Adrenal gland (tissue), 12 donors: ENCODE data around the gene LYPD6. TPM values are rescaled to one million over a fixed set of nuclear protein-coding genes. Genes with fewer than 3 reads are reported as not detected.

Source experiments
- DNase-seq, 7 donors: peaks; one replicate each; pipeline ENCODE4 v3.0.0-alpha.2; 2019 to 2020
- H3K27ac ChIP-seq, 5 donors: fragments of 200-600 bp; sonication (generic) in 4 of 5; 1 replicate in 3 of 5; 2 replicates in 2 of 5; pipeline versions ENCODE4 v1.5.1 to v1.8.0; 2016 to 2020; ENCODE audit warnings: mild to moderate bottlenecking in 1 of 5
- H3K27me3 ChIP-seq: fragments of 200-600 bp; 2 replicates; pipeline ENCODE4 v1.8.0; 2021
- H3K36me3 ChIP-seq, 2 donors: fragments of 200-600 bp; replicated peaks in 1 of 2; 1 replicate in 1 of 2; 2 replicates in 1 of 2; pipeline versions ENCODE4 v1.5.1 to v1.8.0; 2018 to 2022
- H3K4me1 ChIP-seq, 2 donors: fragments of 200-600 bp; replicated peaks in 1 of 2; 1 replicate in 1 of 2; 2 replicates in 1 of 2; pipeline versions ENCODE4 v1.5.1 to v1.8.0; 2018 to 2021
- H3K4me3 ChIP-seq, 4 donors: fragments of 200-600 bp; sonication (generic) in 3 of 4; one replicate each; pipeline ENCODE4 v1.5.1; 2016 to 2018
- H3K9me3 ChIP-seq, 3 donors: fragments of 200-600 bp; sonication (generic) in 1 of 3; replicated peaks in 1 of 3; 1 replicate in 2 of 3; 2 replicates in 1 of 3; pipeline versions ENCODE4 v1.5.1 to v1.8.0; 2016 to 2021
- POLR2A ChIP-seq, 2 donors: fragments of 450-650 bp; IDR thresholded peaks; one replicate each; pipeline ENCODE4 v1.6.1; 2017; ENCODE audit warnings: antibody characterized with exemption in 2 of 2, mild to moderate bottlenecking in 2 of 2, moderate library complexity in 1 of 2
- WGBS, 4 donors: extraction: QIAGEN DNeasy Blood & Tissue Kit in 2 of 4; methylation state at CpG; one replicate each; pipeline versions ENCODE4 v1.1.5 to v1.1.7; 2013 to 2017; 5-methylcytosine and 5-hydroxymethylcytosine counted together
- intact Hi-C, 2 donors: fragments of 100-400 bp; cut with DNase I; formaldehyde crosslinking; loops; one replicate each; pipeline versions ENCODE4 v1.14.1 to v1.15.0; 2022 to 2023
- polyA plus RNA-seq, 3 donors: library from polyadenylated mRNA; stranded (reverse); fragments of 200-250 nt in 2 of 3; fragments of 350-450 nt in 1 of 3; fragmentation: Illumina TruSeq in 1 of 3; extraction: RNeasy Lipid Tissue Mini Kit (QIAGEN cat#74804) in 1 of 3; gene quantifications; one replicate each; pipeline ENCODE4 v1.2.3, GENCODE V29; 2013 to 2014
- total RNA-seq, 9 donors: library from RNA; depleted of rRNA in 4 of 9; stranded (reverse); fragments of >200 nt in 4 of 9; fragments of 120-200 nt in 1 of 9; fragmentation: NEBNext Ultra II Directional in 1 of 9; extraction: Animal tissue kit (Norgen Biotek cat#: 25700) in 1 of 9; gene quantifications; one replicate each; pipeline versions ENCODE4 v1.1.0 to v1.2.4, GENCODE V29; 2013 to 2023
- TF ChIP-seq, protein P1 (sequence below), 6 experiments: fragments of 450-650 bp in 4 of 6; fragments of 200-600 bp in 2 of 6; sonication (generic) in 1 of 6; IDR thresholded peaks; 1 replicate in 5 of 6; 2 replicates in 1 of 6; pipeline versions ENCODE4 v1.5.1 to v1.8.0; 2016 to 2021; ENCODE audit warnings: antibody characterized with exemption in 6 of 6, mild to moderate bottlenecking in 2 of 6, moderate library complexity in 1 of 6
- donor health status: healthy with polysubstance abuse.
- donor health status: Bipolar disorder and iron deficiency.
- donor health status: DM: yes; HTN: yes; CAD: no.
- donor health status: DM: no; HTN: no; CAD: no.
- donor health status: DM: no; HTN: no; CAD: no.
- donor health status: DM: yes; HTN: yes; CAD: no.

LYPD6 gene
- total and polyA plus RNA-seq, 12 donors, result 0.06 to 1.2 (median 0.16) TPM; not detected in 4

DNA sequence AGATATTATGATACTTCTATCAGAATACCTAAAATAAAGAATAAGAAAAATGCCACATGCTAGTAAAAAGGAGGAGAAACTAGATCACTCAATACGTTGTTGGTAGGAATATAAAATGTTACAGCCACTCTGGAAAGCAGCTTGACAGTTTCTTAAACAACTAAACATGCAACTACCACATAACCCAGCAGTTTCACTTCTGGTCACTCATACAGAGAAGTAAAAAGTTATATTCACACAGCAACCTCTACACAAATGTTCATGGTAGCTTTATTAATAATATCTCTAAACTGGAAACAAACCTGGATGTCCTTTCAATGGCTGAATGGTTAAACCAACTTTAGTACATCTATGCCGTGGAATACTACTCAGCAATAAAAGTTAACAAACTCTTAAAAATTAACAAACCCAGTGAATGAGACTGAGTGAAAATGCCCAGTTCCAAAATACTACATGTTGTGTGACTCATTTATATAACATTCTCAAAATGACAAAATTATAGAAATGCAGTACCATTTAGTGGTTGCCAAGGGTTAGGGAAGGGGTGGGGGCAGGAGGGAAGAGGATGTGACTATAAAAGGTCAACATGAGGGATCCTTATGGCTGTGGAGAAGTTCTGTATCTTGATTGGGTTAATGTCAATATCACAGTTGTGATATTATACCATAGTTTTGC lies 133.1 kb downstream of the LYPD6 start:
- Histone ChIP-seq H3K9me3 (peaks cover 0 to 3% (median 0%) of the 10 kb centered on the region in 3 donors), H3K4me1 (no peaks in the 10 kb centered on the region), H3K36me3 (no peaks in the 10 kb centered on the region), H3K27ac (no peak overlapping the region), H3K27me3 (no peaks in the 10 kb centered on the region), H3K4me3 (no peak overlapping the region)
- no peak for DNase-seq
- intact Hi-C loops, result no loop called here
- TF ChIP-seq, protein P1, sequence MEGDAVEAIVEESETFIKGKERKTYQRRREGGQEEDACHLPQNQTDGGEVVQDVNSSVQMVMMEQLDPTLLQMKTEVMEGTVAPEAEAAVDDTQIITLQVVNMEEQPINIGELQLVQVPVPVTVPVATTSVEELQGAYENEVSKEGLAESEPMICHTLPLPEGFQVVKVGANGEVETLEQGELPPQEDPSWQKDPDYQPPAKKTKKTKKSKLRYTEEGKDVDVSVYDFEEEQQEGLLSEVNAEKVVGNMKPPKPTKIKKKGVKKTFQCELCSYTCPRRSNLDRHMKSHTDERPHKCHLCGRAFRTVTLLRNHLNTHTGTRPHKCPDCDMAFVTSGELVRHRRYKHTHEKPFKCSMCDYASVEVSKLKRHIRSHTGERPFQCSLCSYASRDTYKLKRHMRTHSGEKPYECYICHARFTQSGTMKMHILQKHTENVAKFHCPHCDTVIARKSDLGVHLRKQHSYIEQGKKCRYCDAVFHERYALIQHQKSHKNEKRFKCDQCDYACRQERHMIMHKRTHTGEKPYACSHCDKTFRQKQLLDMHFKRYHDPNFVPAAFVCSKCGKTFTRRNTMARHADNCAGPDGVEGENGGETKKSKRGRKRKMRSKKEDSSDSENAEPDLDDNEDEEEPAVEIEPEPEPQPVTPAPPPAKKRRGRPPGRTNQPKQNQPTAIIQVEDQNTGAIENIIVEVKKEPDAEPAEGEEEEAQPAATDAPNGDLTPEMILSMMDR (IDR thresholded peaks at IDR 0.05), result no peak
- no peak for TF ChIP-seq POLR2A (IDR thresholded peaks at IDR 0.05)
- WGBS, 4 donors, result 31 to 43% (median 37%) methylated on average over 2 of the region's 2 CpGs

DNA sequence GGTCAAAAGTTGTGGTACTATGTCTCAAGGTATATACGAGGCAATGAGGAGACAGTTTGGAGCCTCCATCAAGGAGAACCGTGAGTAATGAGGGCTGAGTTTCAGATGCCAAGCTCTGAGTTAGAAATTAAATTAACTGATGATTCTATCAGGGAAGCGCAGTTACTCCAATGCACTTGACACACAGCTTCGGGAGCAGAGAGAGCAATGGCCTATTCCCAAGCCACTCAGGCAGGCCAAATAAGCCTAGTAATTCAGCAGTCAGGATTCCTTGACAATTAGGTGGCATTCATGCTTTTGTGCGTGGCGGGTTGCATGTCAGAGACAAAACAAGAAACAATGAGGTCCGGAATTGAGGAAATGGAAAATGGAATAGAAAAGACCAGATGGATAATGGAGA lies 134.0 kb downstream of the LYPD6 start:
- no peaks in the 10 kb centered on the region for H3K36me3 ChIP-seq
- no peaks in the 10 kb centered on the region for H3K27me3 ChIP-seq
- DNase-seq, result no peak
- intact Hi-C loops, result no loop called here
- H3K4me3 ChIP-seq, result no peak overlapping the region
- no peak overlapping the region for H3K27ac ChIP-seq
- H3K9me3 ChIP-seq, result peaks cover 0 to 3% (median 0%) of the 10 kb centered on the region in 3 donors
- no peaks in the 10 kb centered on the region for H3K4me1 ChIP-seq
- TF ChIP-seq, protein P1 (IDR thresholded peaks at IDR 0.05), result no peak
- no peak for TF ChIP-seq POLR2A (IDR thresholded peaks at IDR 0.05)
- 75 to 89% (median 88%) methylated on average over 7 of the region's 7 CpGs for WGBS, 4 donors

DNA sequence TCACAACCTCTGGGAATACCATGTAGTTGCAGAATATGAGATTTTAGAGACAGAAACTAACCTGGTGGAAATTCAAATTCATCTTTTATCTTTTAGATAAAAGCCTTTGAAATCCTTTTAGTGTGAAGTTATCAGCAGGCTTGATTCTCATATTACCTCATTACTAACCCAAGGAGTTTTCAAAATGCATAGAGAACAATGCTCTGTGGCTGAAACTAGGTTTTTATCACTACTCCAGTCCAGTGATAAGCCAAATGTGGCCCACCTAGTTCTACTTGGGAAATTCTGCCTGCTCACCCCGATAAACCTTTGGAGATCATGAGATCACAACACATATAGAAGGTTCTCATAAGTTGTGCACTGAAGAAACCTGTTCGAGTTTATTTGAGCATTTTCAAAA lies 135.5 kb downstream of the LYPD6 start:
- WGBS, 4 donors, result 69 to 84% (median 74%) methylated on average over 2 of the region's 2 CpGs
- Histone ChIP-seq H3K4me1 (no peaks in the 10 kb centered on the region), H3K27me3 (no peaks in the 10 kb centered on the region), H3K9me3 (peaks cover 0 to 3% (median 0%) of the 10 kb centered on the region in 3 donors), H3K27ac (no peak overlapping the region), H3K36me3 (no peaks in the 10 kb centered on the region), H3K4me3 (no peak overlapping the region)
- no peak for DNase-seq
- TF ChIP-seq, protein P1 (IDR thresholded peaks at IDR 0.05), result no peak
- TF ChIP-seq POLR2A (IDR thresholded peaks at IDR 0.05), result no peak
- intact Hi-C loops, result no loop called here

DNA sequence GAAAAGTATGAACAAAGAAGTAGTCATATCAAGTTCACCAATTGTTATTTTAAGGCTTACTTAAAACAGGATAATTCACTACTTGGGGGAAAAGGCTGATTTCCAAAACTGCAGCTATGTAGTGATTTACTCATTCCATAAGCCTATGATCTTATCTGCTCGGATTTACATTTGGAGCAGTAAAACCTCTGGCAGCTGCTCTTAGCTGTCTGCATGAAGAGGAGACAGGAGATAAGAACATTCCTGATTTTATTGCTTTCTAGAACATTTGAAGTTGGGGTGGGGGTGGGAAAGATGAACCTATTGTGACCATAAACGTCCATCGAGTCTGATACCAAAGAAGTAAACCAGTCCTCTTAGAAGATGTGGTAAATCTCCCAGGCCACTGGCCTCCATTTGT lies 136.2 kb downstream of the LYPD6 start:
- TF ChIP-seq, protein P1 (IDR thresholded peaks at IDR 0.05), result no peak
- no peaks in the 10 kb centered on the region for H3K36me3 ChIP-seq
- no peaks in the 10 kb centered on the region for H3K27me3 ChIP-seq
- intact Hi-C loops, result no loop called here
- peaks cover 0 to 3% (median 0%) of the 10 kb centered on the region in 3 donors for H3K9me3 ChIP-seq
- H3K27ac ChIP-seq, result no peak overlapping the region
- H3K4me1 ChIP-seq, result no peaks in the 10 kb centered on the region
- 19 to 33% (median 28%) methylated on average over 3 of the region's 3 CpGs for WGBS, 4 donors
- no peak for DNase-seq
- no peak overlapping the region for H3K4me3 ChIP-seq
